OCI-LY3 (cell line): ENCODE results near the gene SCGB1A1.

ENCODE experiments used
- H2AFZ ChIP-seq: fragments of 200-600, 300-600 bp; shearing (Covaris generic); 2 replicates; pipeline ENCODE4 v1.6.0; 2014; ENCODE audit warnings: antibody characterized with exemption, low read depth, low read length
- H3K27ac ChIP-seq: fragments of 200-600, 300-600 bp; sonication (generic); 2 replicates; pipeline ENCODE4 v1.5.1; 2014; ENCODE audit warnings: mild to moderate bottlenecking, low read length, moderate library complexity, mixed read lengths
- H3K27me3 ChIP-seq: fragments of 200-600, 300-600 bp; sonication (generic); 2 replicates; pipeline ENCODE4 v1.6.1; 2014; ENCODE audit warnings: low read depth, low read length, mixed read lengths
- H3K36me3 ChIP-seq: fragments of 200-600, 300-600 bp; sonication (generic); replicated peaks from 2 replicates; pipeline ENCODE3; 2014; ENCODE audit warnings: low read depth, low read length, mixed read lengths
- H3K4me1 ChIP-seq: fragments of 300-600, 200-600 bp; sonication (generic); 2 replicates; pipeline ENCODE4 v1.6.1; 2014; ENCODE audit warnings: low read length, mixed read lengths
- H3K4me2 ChIP-seq: fragments of 200-600, 300-600 bp; sonication (generic); 2 replicates; pipeline ENCODE4 v1.6.1; 2014; ENCODE audit warnings: low read length, mixed read lengths
- H3K4me3 ChIP-seq: fragments of 300-600, 200-600 bp; sonication (generic); 2 replicates; pipeline ENCODE4 v1.5.1; 2014; ENCODE audit warnings: antibody characterized with exemption, mild to moderate bottlenecking, low read length, moderate library complexity
- H3K79me2 ChIP-seq: fragments of 300-600, 200-600 bp; shearing (Covaris generic); 2 replicates; pipeline ENCODE4 v1.6.1; 2014; ENCODE audit warnings: mild to moderate bottlenecking, low read length, mixed read lengths
- H3K9ac ChIP-seq: fragments of 300-600, 200-600 bp; shearing (Covaris generic); 2 replicates; pipeline ENCODE4 v1.6.0; 2014; ENCODE audit warnings: mild to moderate bottlenecking, low read length, moderate library complexity
- H3K9me3 ChIP-seq: fragments of 200-600, 300-600 bp; shearing (Covaris generic); 2 replicates; pipeline ENCODE4 v1.6.1; 2014; ENCODE audit warnings: low read length, mixed read lengths; ENCODE audit not compliant: insufficient read depth
- H4K20me1 ChIP-seq: fragments of 200-600, 300-600 bp; sonication (generic); 2 replicates; pipeline ENCODE4 v1.6.1; 2016; ENCODE audit warnings: low read length, mixed read lengths; ENCODE audit not compliant: insufficient read depth
- EZH2phosphoT487 ChIP-seq: fragments of 200-600 bp; shearing (Covaris generic); IDR thresholded peaks from 2 replicates; pipeline ENCODE4 v1.6.1; 2018; ENCODE audit warnings: antibody characterized with exemption, mixed run types, low read depth
- TF ChIP-seq, protein P1 (sequence below): fragments of 200-600, 300-600 bp; sonication (generic); IDR thresholded peaks from 2 replicates; pipeline ENCODE4 v1.5.1; 2014; ENCODE audit warnings: antibody characterized with exemption, low read length, low read depth

Gene SCGB1A1

DNA sequence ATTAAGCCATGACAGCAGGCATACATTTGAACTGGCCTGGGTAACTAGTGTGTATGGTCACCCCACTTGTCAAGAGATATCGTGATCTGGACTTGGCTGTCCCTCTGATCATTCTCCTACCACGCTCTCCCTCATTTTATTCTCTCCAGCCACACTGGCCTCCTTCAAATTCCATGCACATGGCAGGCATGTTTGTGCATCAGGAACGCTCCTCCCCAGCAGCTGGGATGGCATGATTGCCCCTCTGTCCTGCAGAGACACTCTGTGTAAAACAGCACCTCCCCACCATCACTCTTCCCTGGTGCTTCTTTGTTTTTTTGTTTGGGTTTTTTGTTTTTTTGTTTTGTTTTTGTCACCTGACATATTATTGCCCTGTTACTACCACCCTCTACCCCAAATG is 31.5 kb upstream of the SCGB1A1 start:
- Histone ChIP-seq H3K9ac (no peak overlapping the region), H3K4me1 (no peaks in the 10 kb centered on the region), H3K79me2 (no peaks in the 10 kb centered on the region), H2AFZ (no peak overlapping the region), H3K9me3 (no peaks in the 10 kb centered on the region), H3K27me3 (no peaks in the 10 kb centered on the region), H3K4me2 (no peak overlapping the region), H4K20me1 (no peaks in the 10 kb centered on the region), H3K27ac (no peak overlapping the region), H3K4me3 (no peak overlapping the region), H3K36me3 (no peaks in the 10 kb centered on the region)
- TF ChIP-seq, protein P1, sequence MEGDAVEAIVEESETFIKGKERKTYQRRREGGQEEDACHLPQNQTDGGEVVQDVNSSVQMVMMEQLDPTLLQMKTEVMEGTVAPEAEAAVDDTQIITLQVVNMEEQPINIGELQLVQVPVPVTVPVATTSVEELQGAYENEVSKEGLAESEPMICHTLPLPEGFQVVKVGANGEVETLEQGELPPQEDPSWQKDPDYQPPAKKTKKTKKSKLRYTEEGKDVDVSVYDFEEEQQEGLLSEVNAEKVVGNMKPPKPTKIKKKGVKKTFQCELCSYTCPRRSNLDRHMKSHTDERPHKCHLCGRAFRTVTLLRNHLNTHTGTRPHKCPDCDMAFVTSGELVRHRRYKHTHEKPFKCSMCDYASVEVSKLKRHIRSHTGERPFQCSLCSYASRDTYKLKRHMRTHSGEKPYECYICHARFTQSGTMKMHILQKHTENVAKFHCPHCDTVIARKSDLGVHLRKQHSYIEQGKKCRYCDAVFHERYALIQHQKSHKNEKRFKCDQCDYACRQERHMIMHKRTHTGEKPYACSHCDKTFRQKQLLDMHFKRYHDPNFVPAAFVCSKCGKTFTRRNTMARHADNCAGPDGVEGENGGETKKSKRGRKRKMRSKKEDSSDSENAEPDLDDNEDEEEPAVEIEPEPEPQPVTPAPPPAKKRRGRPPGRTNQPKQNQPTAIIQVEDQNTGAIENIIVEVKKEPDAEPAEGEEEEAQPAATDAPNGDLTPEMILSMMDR: no peak
- no peak for TF ChIP-seq EZH2phosphoT487

DNA sequence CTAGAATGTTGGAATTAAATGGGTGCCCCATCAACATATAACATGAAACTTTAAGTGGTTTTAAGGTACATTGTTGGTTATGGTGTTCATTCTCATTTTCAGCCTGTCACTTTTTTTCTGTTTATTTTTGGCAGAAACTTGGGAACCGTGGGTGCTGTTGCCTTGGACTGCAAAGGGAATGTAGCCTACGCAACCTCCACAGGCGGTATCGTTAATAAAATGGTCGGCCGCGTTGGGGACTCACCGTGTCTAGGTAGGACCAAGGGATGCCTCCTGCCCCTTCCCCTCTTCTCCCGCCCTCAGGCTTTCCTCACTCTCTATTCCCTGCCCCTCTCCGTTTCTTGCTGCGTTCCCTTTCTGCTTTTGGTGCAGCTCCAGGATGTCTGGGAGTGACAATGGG is 29.8 kb upstream of the SCGB1A1 start:
- H3K4me2 ChIP-seq: no peak overlapping the region
- H2AFZ ChIP-seq: no peak overlapping the region
- no peaks in the 10 kb centered on the region for H3K79me2 ChIP-seq
- H3K27me3 ChIP-seq: no peaks in the 10 kb centered on the region
- no peaks in the 10 kb centered on the region for H3K36me3 ChIP-seq
- no peaks in the 10 kb centered on the region for H3K9me3 ChIP-seq
- TF ChIP-seq EZH2phosphoT487: no peak
- TF ChIP-seq, protein P1: no peak
- no peaks in the 10 kb centered on the region for H4K20me1 ChIP-seq
- no peak overlapping the region for H3K4me3 ChIP-seq
- H3K4me1 ChIP-seq: no peaks in the 10 kb centered on the region
- H3K9ac ChIP-seq: no peak overlapping the region
- no peak overlapping the region for H3K27ac ChIP-seq

DNA sequence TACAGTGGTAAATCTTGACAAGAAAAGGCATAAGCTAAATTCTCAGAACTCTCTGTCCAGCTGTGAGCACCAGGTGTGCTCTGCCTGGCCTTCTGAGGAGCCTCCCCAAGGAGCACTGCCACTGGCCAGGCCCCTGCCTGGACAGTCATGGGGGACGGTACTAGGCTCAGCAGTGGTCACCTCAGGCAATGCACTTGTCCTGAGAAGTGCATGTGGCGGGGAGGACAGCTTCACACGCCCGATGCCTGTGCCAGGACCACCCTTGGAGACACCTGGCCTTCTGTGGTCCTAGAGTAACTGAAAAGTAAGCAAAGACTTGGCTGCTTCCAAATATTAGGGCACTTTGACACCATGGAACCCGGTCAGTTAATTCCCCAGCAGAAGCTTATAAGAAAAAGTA is 28.6 kb upstream of the SCGB1A1 start:
- no peak overlapping the region for H3K27ac ChIP-seq
- H3K9me3 ChIP-seq: no peaks in the 10 kb centered on the region
- no peak overlapping the region for H3K4me2 ChIP-seq
- no peak overlapping the region for H2AFZ ChIP-seq
- H3K4me1 ChIP-seq: peaks cover 4% of the 10 kb centered on the region
- TF ChIP-seq, protein P1: no peak
- no peak for TF ChIP-seq EZH2phosphoT487
- H3K36me3 ChIP-seq: no peaks in the 10 kb centered on the region
- no peak overlapping the region for H3K9ac ChIP-seq
- H4K20me1 ChIP-seq: no peaks in the 10 kb centered on the region
- H3K4me3 ChIP-seq: no peak overlapping the region
- H3K79me2 ChIP-seq: no peaks in the 10 kb centered on the region
- H3K27me3 ChIP-seq: no peaks in the 10 kb centered on the region

DNA sequence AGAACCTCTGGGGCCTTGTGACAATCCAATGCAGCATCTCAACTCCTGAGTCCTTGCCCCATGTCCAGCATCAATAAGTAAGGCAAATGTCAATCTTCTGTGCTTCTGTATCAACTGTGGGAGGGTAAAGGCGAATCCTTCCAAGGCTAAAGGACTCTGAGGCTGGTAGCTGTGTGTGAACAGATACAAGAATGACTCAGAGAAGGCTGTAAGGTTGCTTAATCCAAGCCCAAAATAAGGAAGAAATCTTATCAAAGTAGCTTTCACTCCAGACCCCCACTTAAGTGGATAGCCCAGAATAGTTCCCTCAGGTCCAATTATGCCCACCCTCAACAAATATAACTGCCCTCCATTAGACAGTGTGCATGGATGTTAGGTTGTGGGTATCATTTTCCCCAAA is 28.1 kb upstream of the SCGB1A1 start:
- H3K4me3 ChIP-seq: no peak overlapping the region
- no peaks in the 10 kb centered on the region for H3K9me3 ChIP-seq
- H3K27me3 ChIP-seq: no peaks in the 10 kb centered on the region
- H4K20me1 ChIP-seq: no peaks in the 10 kb centered on the region
- H3K9ac ChIP-seq: no peak overlapping the region
- H3K4me2 ChIP-seq: no peak overlapping the region
- no peak overlapping the region for H2AFZ ChIP-seq
- peaks cover 4% of the 10 kb centered on the region for H3K4me1 ChIP-seq
- TF ChIP-seq, protein P1: no peak
- H3K79me2 ChIP-seq: no peaks in the 10 kb centered on the region
- no peaks in the 10 kb centered on the region for H3K36me3 ChIP-seq
- H3K27ac ChIP-seq: no peak overlapping the region
